Measurements from ENCODE around the gene DHRS11.
A peak's percentile ranks its signal among the peaks of the same experiment; 100 is the strongest.

The DHRS11 gene

GRCh38 chr17:36591434-36592315 lies at the start of gene DHRS11:
Gene DHRS11 (plus strand): TSS chr17:36591879. CDS start chr17:36592010, 131 bp downstream.
- DNase-seq = peak; percentile 63 to 67

- no peak for DNase-seq
Measured at GRCh38 chr17:36542755-36543154, 48.9 kb upstream of the DHRS11 start.

- DNase-seq = no peak
Measured at GRCh38 chr17:36544044-36544306, 47.7 kb upstream of the DHRS11 start.

GRCh38 chr17:36544307-36545076 lies 47.2 kb upstream of the DHRS11 start, which contains the start of gene GGNBP2:
Gene GGNBP2 (plus strand): TSS chr17:36544919. CDS start chr17:36545725, 806 bp downstream.
- peak; percentile 93 to 95 for DNase-seq

GRCh38 chr17:36545077-36545464 lies 46.6 kb upstream of the DHRS11 start:
- no peak for DNase-seq

GRCh38 chr17:36545465-36546417 lies 45.9 kb upstream of the DHRS11 start:
- peak; percentile 96 for DNase-seq

- no peak for DNase-seq
Measured at GRCh38 chr17:36546418-36547093, 45.1 kb upstream of the DHRS11 start.

GRCh38 chr17:36547776-36548175 lies 43.9 kb upstream of the DHRS11 start:
- no peak for DNase-seq

GRCh38 chr17:36550491-36551417 lies 40.9 kb upstream of the DHRS11 start:
- no peak for DNase-seq

GRCh38 chr17:36553459-36553858 lies 38.2 kb upstream of the DHRS11 start:
- DNase-seq = no peak

GRCh38 chr17:36566081-36566480 lies 25.6 kb upstream of the DHRS11 start:
- no peak for DNase-seq

- no peak for DNase-seq
Measured at GRCh38 chr17:36575028-36575427, 16.7 kb upstream of the DHRS11 start.

- no peak for DNase-seq
Measured at GRCh38 chr17:36576793-36577192, 14.9 kb upstream of the DHRS11 start.

- DNase-seq = no peak
Measured at GRCh38 chr17:36578671-36579070, 13.0 kb upstream of the DHRS11 start.

- no peak for DNase-seq
Measured at GRCh38 chr17:36583787-36584186, 7.9 kb upstream of the DHRS11 start.

- no peak for DNase-seq
Measured at GRCh38 chr17:36586138-36586537, 5.5 kb upstream of the DHRS11 start.

GRCh38 chr17:36590082-36590481 lies 1.6 kb upstream of the DHRS11 start:
- DNase-seq = no peak

GRCh38 chr17:36592316-36592715 lies 637 bp downstream of the DHRS11 start:
- no peak for DNase-seq

GRCh38 chr17:36592716-36593321 lies 1.1 kb downstream of the DHRS11 start:
- no peak for DNase-seq

GRCh38 chr17:36593656-36594316 lies 2.1 kb downstream of the DHRS11 start:
- DNase-seq = no peak
